ENCODE data around the gene ZNF37A.

Gene ZNF37A

DNA sequence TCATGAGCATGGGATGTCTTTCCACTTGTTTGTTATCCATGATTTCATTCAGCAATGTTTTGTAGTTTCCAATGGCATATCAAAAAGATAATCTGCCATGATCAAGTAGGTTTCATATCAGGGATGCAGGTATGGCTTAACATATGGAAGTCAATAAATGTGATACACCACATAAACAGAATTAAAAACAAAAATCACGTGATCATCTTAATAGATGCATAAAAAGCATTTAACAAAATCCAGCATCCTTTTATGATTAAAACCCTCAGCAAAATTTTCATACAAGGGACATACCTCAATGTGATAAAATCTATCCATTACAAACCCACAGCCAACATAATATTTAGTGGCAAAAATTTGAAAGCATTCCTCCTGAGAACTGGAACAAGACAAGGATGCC lies 90.3 kb downstream of the ZNF37A start:
- TF ChIP-seq, protein P1, sequence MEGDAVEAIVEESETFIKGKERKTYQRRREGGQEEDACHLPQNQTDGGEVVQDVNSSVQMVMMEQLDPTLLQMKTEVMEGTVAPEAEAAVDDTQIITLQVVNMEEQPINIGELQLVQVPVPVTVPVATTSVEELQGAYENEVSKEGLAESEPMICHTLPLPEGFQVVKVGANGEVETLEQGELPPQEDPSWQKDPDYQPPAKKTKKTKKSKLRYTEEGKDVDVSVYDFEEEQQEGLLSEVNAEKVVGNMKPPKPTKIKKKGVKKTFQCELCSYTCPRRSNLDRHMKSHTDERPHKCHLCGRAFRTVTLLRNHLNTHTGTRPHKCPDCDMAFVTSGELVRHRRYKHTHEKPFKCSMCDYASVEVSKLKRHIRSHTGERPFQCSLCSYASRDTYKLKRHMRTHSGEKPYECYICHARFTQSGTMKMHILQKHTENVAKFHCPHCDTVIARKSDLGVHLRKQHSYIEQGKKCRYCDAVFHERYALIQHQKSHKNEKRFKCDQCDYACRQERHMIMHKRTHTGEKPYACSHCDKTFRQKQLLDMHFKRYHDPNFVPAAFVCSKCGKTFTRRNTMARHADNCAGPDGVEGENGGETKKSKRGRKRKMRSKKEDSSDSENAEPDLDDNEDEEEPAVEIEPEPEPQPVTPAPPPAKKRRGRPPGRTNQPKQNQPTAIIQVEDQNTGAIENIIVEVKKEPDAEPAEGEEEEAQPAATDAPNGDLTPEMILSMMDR (IDR thresholded peaks at IDR 0.05; ENCODE audit: control insufficient read depth, extremely low read depth, insufficient read depth), result no peak
- H3K4me3 ChIP-seq (ENCODE audit: low read depth, low read length), result no peak overlapping the region
- DNase-seq (ENCODE audit: low read depth), result no peak

Measured in LNCaP clone FGC (cell line).